Vagina (tissue), 2 donors: Measurements from ENCODE around the gene ALDH3B1. TPM values are rescaled to one million over a fixed set of nuclear protein-coding genes. Genes with fewer than 3 reads are reported as not detected.

Experiments
- DNase-seq, 2 donors: peaks; one replicate each; pipeline ENCODE4 v3.0.0-alpha.2; 2017; ENCODE audit errors: extremely low spot score in 2 of 2
- H3K27ac ChIP-seq: fragments of 200-600 bp; sonication (generic); one replicate; pipeline ENCODE4 v1.5.1; 2019
- H3K27me3 ChIP-seq: fragments of 200-600 bp; sonication (generic); one replicate; pipeline ENCODE4 v1.5.1; 2019
- H3K36me3 ChIP-seq, 2 donors: fragments of 200-600 bp; sonication (generic); one replicate each; pipeline ENCODE4 v1.5.1; 2017 to 2019
- H3K4me1 ChIP-seq: fragments of 200-600 bp; sonication (generic); one replicate; pipeline ENCODE4 v1.5.1; 2019
- H3K4me3 ChIP-seq, 2 donors: fragments of 200-600 bp; sonication (generic); 1 replicate in 1 of 2; 2 replicates in 1 of 2; pipeline ENCODE4 v1.5.1; 2016 to 2019
- H3K9me3 ChIP-seq: fragments of 200-600 bp; sonication (generic); one replicate; pipeline ENCODE4 v1.5.1; 2019
- CTCF ChIP-seq, 3 experiments: fragments of 450-650 bp in 2 of 3; fragments of 200-600 bp in 1 of 3; sonication (generic) in 1 of 3; IDR thresholded peaks; one replicate each; pipeline ENCODE4 v1.5.1; 2017 to 2019; ENCODE audit warnings: antibody characterized with exemption in 3 of 3, mild to moderate bottlenecking in 2 of 3, moderate library complexity in 2 of 3
- POLR2A ChIP-seq, 2 donors: fragments of 450-650 bp; IDR thresholded peaks; one replicate each; pipeline ENCODE4 v1.6.1; 2017; ENCODE audit warnings: antibody characterized with exemption in 2 of 2, mild to moderate bottlenecking in 2 of 2, moderate library complexity in 2 of 2
- POLR2AphosphoS5 ChIP-seq, 2 donors: sonication (generic); formaldehyde crosslinking; IDR thresholded peaks; one replicate each; pipeline ENCODE4 v1.9.0; 2017; ENCODE audit warnings: antibody characterized with exemption in 2 of 2, mild to moderate bottlenecking in 2 of 2, low read depth in 1 of 2; ENCODE audit not compliant: insufficient read depth in 1 of 2
- intact Hi-C: fragments of 100-400 bp; cut with DNase I; formaldehyde crosslinking; loops from one replicate; pipeline ENCODE4 v1.15.1; 2023
- total RNA-seq: library from RNA; depleted of rRNA; stranded (reverse); fragments of >200 nt; gene quantifications from one replicate; pipeline ENCODE4 v1.2.3, GENCODE V29; 2016

Gene ALDH3B1
- total RNA-seq, 1 donor from 2014 or later, result 22.1 TPM

- H3K4me1 ChIP-seq, result peaks cover 85% of the 10 kb centered on the region
- no peaks in the 10 kb centered on the region for H3K27me3 ChIP-seq
- H3K27ac ChIP-seq, result peak overlapping the region; percentile 85
- TF ChIP-seq POLR2A (IDR thresholded peaks at IDR 0.05), result no peak
- TF ChIP-seq CTCF (IDR thresholded peaks at IDR 0.05), result no peak
- no peak for TF ChIP-seq POLR2AphosphoS5 (IDR thresholded peaks at IDR 0.05; ENCODE audit: insufficient read depth in 1 of 2, low read depth in 1 of 2)
- intact Hi-C loops, result no loop called here
- H3K36me3 ChIP-seq, result no peaks in the 10 kb centered on the region
- no peak overlapping the region for H3K4me3 ChIP-seq
- H3K9me3 ChIP-seq, result no peaks in the 10 kb centered on the region
- no peak for DNase-seq
These were observed 2.9 kb downstream of the ALDH3B1 start for GRCh38 chr11:68012843-68013610.

- Histone ChIP-seq H3K4me1 (peaks cover 79% of the 10 kb centered on the region), H3K36me3 (no peaks in the 10 kb centered on the region), H3K4me3 (no peak overlapping the region), H3K27ac (peak overlapping the region; percentile 85), H3K27me3 (no peaks in the 10 kb centered on the region), H3K9me3 (no peaks in the 10 kb centered on the region)
- intact Hi-C loops, result no loop called here
- TF ChIP-seq POLR2A (IDR thresholded peaks at IDR 0.05) (no peak), POLR2AphosphoS5 (IDR thresholded peaks at IDR 0.05; ENCODE audit: insufficient read depth in 1 of 2, low read depth in 1 of 2) (no peak), CTCF (IDR thresholded peaks at IDR 0.05) (no peak)
- no peak for DNase-seq
These were observed 3.6 kb downstream of the ALDH3B1 start for GRCh38 chr11:68013611-68014156.

GRCh38 chr11:68014157-68014946 is 4.2 kb downstream of the ALDH3B1 start:
- H3K36me3 ChIP-seq, result no peaks in the 10 kb centered on the region
- peak overlapping the region; percentile 85 for H3K27ac ChIP-seq
- intact Hi-C loops, result no loop called here
- H3K4me1 ChIP-seq, result peaks cover 72% of the 10 kb centered on the region
- H3K9me3 ChIP-seq, result no peaks in the 10 kb centered on the region
- no peak for DNase-seq
- no peaks in the 10 kb centered on the region for H3K27me3 ChIP-seq
- TF ChIP-seq POLR2AphosphoS5 (IDR thresholded peaks at IDR 0.05; ENCODE audit: insufficient read depth in 1 of 2, low read depth in 1 of 2) (peak in 1 of 2 donors; percentile 56), CTCF (IDR thresholded peaks at IDR 0.05) (no peak), POLR2A (IDR thresholded peaks at IDR 0.05) (no peak)
- no peak overlapping the region for H3K4me3 ChIP-seq

GRCh38 chr11:68014947-68015447 is 4.9 kb downstream of the ALDH3B1 start:
- H3K4me3 ChIP-seq, result no peak overlapping the region
- H3K27me3 ChIP-seq, result no peaks in the 10 kb centered on the region
- no peak for TF ChIP-seq POLR2AphosphoS5 (IDR thresholded peaks at IDR 0.05; ENCODE audit: insufficient read depth in 1 of 2, low read depth in 1 of 2)
- TF ChIP-seq POLR2A (IDR thresholded peaks at IDR 0.05), result no peak
- TF ChIP-seq CTCF (IDR thresholded peaks at IDR 0.05), result no peak
- no peaks in the 10 kb centered on the region for H3K9me3 ChIP-seq
- intact Hi-C loops, result no loop called here
- peaks cover 66% of the 10 kb centered on the region for H3K4me1 ChIP-seq
- no peaks in the 10 kb centered on the region for H3K36me3 ChIP-seq
- peak overlapping the region; percentile 85 for H3K27ac ChIP-seq
- DNase-seq, result no peak
